ENCODE measurements around the gene PPP2R5C. TPM values are rescaled to one million over a fixed set of nuclear protein-coding genes. Genes with fewer than 3 reads are reported as not detected.
A peak's percentile ranks its signal among the peaks of the same experiment; 100 is the strongest.

PPP2R5C gene
- total RNA-seq, 1 experiment from 2014 or later = 301 TPM

DNA sequence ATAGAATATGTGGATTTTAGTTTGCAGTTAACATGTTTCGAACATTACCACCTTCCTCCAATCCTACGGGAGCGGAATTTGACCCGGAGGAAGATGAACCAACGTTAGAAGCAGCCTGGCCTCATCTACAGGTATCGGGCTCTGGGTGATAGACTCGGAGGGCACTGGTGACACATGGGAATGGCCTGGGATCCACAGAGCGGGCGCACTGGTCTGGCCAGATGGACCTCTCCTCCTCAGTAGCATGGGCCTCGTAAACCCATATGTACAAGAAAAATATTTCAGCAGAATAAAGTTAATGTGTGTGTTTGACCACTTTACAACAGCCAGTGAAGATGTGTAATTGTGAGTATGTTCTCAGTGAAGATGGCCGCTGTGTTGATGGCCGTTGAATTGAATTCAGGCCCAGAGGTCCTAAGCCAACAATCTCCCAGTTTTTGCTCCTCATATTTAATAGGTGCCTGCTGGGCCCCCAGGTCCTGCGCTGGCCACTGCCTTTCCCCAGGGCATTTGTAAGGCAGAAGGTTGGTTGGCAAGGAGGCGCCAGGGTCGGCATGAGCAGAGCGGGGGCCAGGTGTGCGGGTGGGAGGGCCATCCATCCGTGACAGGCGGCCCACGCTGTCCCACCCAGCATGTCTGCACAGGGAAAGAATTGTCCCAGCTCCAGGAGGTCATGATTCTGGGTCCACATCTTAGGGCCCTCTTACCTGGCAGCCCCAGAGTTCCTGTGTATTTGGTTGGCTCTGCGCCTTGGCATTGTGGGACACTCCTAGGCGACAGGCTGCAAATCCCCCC, 120.8 kb downstream of the PPP2R5C start:
- H3K27me3 ChIP-seq (ENCODE audit: low read length) = no peaks in the 10 kb centered on the region
- peaks cover 7% of the 10 kb centered on the region for H3K4me1 ChIP-seq (ENCODE audit: low read length)
- H3K4me3 ChIP-seq (ENCODE audit: low read length) = no peak overlapping the region
- no peak for DNase-seq
- H3K9ac ChIP-seq (ENCODE audit: low read length) = no peak overlapping the region
- H3K4me2 ChIP-seq (ENCODE audit: low read depth, low read length, poor library complexity, severe bottlenecking) = no peak overlapping the region
- H4K20me1 ChIP-seq (ENCODE audit: insufficient read depth, low read depth, low read length) = no peaks in the 10 kb centered on the region
- peaks cover 47% of the 10 kb centered on the region for H3K79me2 ChIP-seq (ENCODE audit: low read length)
- no peak overlapping the region for H2AFZ ChIP-seq (ENCODE audit: low read length)
- no peak overlapping the region for H3K27ac ChIP-seq (ENCODE audit: low read length)
- no peaks in the 10 kb centered on the region for H3K9me2 ChIP-seq (replicated peaks; ENCODE audit: insufficient read depth, low read length)
- no peaks in the 10 kb centered on the region for H3K9me3 ChIP-seq (ENCODE audit: low read length)
- peaks cover 47% of the 10 kb centered on the region for H3K36me3 ChIP-seq (ENCODE audit: insufficient read depth, low read length)

DNA sequence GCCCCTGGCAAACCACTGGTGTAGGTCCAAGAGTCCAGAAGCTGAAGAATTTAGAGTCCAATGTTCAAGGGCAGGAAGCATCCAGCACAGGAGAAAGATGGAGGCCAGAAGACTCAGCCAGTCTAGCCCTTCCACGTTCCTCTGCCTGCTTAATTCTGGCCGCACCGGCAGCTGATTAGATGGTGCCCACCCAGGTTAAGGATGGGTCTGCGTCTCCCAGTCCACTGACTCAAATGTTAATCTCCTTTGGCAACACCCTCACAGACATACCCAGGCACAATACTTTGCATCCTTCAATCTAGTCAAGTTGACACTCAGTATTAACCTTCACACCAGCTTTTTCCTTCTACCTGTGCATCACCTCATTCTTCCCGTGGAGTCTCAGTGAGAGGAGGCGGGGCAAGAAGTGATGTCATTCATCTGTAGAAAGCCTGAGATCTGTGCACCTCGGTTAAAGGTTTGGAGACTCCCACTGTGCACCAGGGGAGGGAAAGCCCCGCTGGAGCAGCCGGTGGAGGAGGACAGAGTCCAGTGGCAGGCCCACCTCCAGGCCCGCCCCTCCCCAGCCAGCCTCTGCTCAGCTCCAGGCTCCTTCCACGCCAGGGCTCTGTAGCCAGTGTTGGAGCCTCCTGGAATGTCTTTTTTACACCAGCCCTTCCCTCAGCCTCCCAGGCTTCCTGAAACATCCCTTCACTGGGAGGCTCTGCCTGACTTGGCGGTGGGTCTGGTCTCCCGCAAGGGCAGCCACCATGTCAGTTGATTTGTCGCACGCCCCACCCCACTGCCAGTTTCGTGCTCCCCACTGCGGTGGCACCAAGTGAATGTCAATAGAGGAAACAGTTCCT, 122.8 kb downstream of the PPP2R5C start:
- Histone ChIP-seq H3K9me3 (ENCODE audit: low read length) (no peaks in the 10 kb centered on the region), H3K4me1 (ENCODE audit: low read length) (no peaks in the 10 kb centered on the region), H4K20me1 (ENCODE audit: insufficient read depth, low read depth, low read length) (no peaks in the 10 kb centered on the region), H3K9ac (ENCODE audit: low read length) (no peak overlapping the region), H3K27me3 (ENCODE audit: low read length) (no peaks in the 10 kb centered on the region), H3K4me2 (ENCODE audit: low read depth, low read length, poor library complexity, severe bottlenecking) (no peak overlapping the region), H3K9me2 (replicated peaks; ENCODE audit: insufficient read depth, low read length) (no peaks in the 10 kb centered on the region), H3K79me2 (ENCODE audit: low read length) (peaks cover 27% of the 10 kb centered on the region), H2AFZ (ENCODE audit: low read length) (no peak overlapping the region), H3K4me3 (ENCODE audit: low read length) (no peak overlapping the region), H3K27ac (ENCODE audit: low read length) (no peak overlapping the region), H3K36me3 (ENCODE audit: insufficient read depth, low read length) (peaks cover 43% of the 10 kb centered on the region)
- no peak for DNase-seq

DNA sequence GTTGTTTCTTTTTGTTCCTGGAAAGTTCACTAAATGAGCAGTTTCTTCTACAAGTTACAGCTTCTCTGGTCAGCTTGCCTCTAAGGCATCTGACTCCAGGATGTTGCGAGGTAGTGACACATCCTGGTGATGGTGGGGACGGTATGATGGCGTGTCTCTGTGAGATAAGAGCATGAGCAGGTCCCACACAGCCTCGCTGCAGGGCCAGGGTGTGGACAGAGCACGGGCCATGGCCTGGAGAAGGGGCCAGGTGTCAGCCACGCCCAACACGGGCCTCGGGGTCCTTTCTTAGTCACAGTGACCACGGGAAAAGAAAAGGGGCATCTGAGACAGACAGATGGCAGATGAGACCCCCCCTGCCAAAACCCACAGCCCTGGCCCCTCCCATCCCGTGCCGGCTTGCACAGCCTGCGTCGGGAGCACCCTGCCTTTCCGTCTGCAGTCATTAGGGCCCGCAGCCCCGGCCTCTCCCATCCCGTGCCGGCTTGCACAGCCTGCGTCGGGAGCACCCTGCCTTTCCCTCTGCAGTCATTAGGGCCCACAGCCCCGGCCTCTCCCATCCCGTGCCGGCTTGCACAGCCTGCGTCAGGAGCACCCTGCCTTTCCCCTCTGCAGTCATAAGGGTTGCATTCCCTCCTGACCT, 123.5 kb downstream of the PPP2R5C start:
- no peaks in the 10 kb centered on the region for H3K9me3 ChIP-seq (ENCODE audit: low read length)
- H3K4me1 ChIP-seq (ENCODE audit: low read length) = no peaks in the 10 kb centered on the region
- no peaks in the 10 kb centered on the region for H3K27me3 ChIP-seq (ENCODE audit: low read length)
- peaks cover 43% of the 10 kb centered on the region for H3K36me3 ChIP-seq (ENCODE audit: insufficient read depth, low read length)
- no peaks in the 10 kb centered on the region for H3K9me2 ChIP-seq (replicated peaks; ENCODE audit: insufficient read depth, low read length)
- H2AFZ ChIP-seq (ENCODE audit: low read length) = no peak overlapping the region
- H4K20me1 ChIP-seq (ENCODE audit: insufficient read depth, low read depth, low read length) = no peaks in the 10 kb centered on the region
- no peak overlapping the region for H3K27ac ChIP-seq (ENCODE audit: low read length)
- H3K4me2 ChIP-seq (ENCODE audit: low read depth, low read length, poor library complexity, severe bottlenecking) = no peak overlapping the region
- no peak overlapping the region for H3K9ac ChIP-seq (ENCODE audit: low read length)
- peaks cover 20% of the 10 kb centered on the region for H3K79me2 ChIP-seq (ENCODE audit: low read length)
- no peak for DNase-seq
- H3K4me3 ChIP-seq (ENCODE audit: low read length) = no peak overlapping the region

DNA sequence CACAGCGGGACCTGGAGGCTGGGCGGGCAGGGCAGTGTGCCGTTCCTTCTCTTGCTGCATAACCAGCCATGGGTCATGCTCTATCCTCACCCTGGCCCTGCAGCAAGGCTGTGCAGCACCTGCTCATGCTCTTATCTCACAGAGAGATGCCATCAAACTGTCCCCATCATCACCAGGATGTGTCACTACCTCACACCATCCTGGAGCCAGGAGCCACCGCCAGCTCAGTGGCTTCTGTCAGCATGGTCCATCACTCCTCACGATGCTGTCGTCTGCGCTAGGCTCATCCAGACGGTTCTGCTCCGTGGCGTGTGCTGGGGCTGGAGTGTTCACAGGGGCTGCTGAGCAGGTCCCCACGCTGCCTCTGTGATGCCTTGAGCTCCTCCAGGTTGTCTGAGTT, 125.7 kb downstream of the PPP2R5C start:
- H3K4me1 ChIP-seq (ENCODE audit: low read length) = no peaks in the 10 kb centered on the region
- H3K9me3 ChIP-seq (ENCODE audit: low read length) = no peaks in the 10 kb centered on the region
- no peak for DNase-seq
- no peak overlapping the region for H3K27ac ChIP-seq (ENCODE audit: low read length)
- peaks cover 38% of the 10 kb centered on the region for H3K36me3 ChIP-seq (ENCODE audit: insufficient read depth, low read length)
- no peak overlapping the region for H3K9ac ChIP-seq (ENCODE audit: low read length)
- H4K20me1 ChIP-seq (ENCODE audit: insufficient read depth, low read depth, low read length) = no peaks in the 10 kb centered on the region
- no peaks in the 10 kb centered on the region for H3K27me3 ChIP-seq (ENCODE audit: low read length)
- H3K4me3 ChIP-seq (ENCODE audit: low read length) = no peak overlapping the region
- H3K79me2 ChIP-seq (ENCODE audit: low read length) = peaks cover under 1% of the 10 kb centered on the region; the same call in 1 of the 2 replicates
- H2AFZ ChIP-seq (ENCODE audit: low read length) = no peak overlapping the region
- H3K9me2 ChIP-seq (replicated peaks; ENCODE audit: insufficient read depth, low read length) = no peaks in the 10 kb centered on the region
- H3K4me2 ChIP-seq (ENCODE audit: low read depth, low read length, poor library complexity, severe bottlenecking) = no peak overlapping the region

DNA sequence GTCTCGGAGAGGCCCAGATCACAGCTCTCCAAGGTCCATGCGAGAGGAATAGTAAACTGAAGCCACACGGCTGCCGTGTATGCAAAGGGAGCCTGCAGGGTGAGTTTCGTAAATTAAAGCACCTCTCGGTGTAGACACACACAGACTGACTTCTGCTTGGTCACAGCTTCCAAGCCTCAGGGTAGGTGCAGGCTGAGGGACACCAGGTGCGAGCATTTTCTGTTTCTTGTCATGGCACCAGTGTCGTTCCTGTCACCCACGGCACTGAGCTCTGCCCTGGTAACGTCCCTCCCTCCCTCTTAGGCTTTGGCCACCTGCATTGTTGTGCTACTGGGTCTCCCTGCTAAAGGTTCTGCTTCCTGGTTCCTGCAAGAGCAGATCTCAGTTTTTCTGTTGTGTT, 126.7 kb downstream of the PPP2R5C start:
- H3K27ac ChIP-seq (ENCODE audit: low read length) = no peak overlapping the region
- H2AFZ ChIP-seq (ENCODE audit: low read length) = no peak overlapping the region
- H3K9me3 ChIP-seq (ENCODE audit: low read length) = no peaks in the 10 kb centered on the region
- no peak for DNase-seq
- H3K4me3 ChIP-seq (ENCODE audit: low read length) = no peak overlapping the region
- H3K9me2 ChIP-seq (replicated peaks; ENCODE audit: insufficient read depth, low read length) = no peaks in the 10 kb centered on the region
- H3K36me3 ChIP-seq (ENCODE audit: insufficient read depth, low read length) = peaks cover 33% of the 10 kb centered on the region
- no peaks in the 10 kb centered on the region for H3K79me2 ChIP-seq (ENCODE audit: low read length)
- no peaks in the 10 kb centered on the region for H3K27me3 ChIP-seq (ENCODE audit: low read length)
- H4K20me1 ChIP-seq (ENCODE audit: insufficient read depth, low read depth, low read length) = no peaks in the 10 kb centered on the region
- H3K9ac ChIP-seq (ENCODE audit: low read length) = no peak overlapping the region
- H3K4me2 ChIP-seq (ENCODE audit: low read depth, low read length, poor library complexity, severe bottlenecking) = no peak overlapping the region
- H3K4me1 ChIP-seq (ENCODE audit: low read length) = no peaks in the 10 kb centered on the region

DNA sequence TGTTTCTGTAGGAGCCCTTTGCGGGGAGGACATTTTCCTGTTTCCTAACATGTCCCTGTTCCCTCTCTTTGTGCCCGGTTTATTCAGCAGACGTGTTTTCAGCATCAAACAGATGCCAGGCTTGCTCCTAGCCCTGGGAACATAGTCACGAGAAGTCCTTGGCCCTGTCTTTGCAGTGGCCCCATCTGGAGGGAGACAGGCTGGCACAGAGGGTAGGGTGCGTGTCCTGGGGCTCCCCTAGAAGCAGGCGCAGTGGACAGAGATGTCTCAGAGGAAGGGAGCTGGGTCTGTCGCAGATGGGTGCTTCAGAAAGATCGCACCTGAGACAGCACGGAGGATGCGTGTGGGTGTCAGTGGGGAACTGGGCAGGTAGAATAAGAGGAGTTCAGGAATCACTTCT, 127.9 kb downstream of the PPP2R5C start:
- H3K9me3 ChIP-seq (ENCODE audit: low read length) = no peaks in the 10 kb centered on the region
- H3K27me3 ChIP-seq (ENCODE audit: low read length) = no peaks in the 10 kb centered on the region
- H3K27ac ChIP-seq (ENCODE audit: low read length) = no peak overlapping the region
- H3K4me2 ChIP-seq (ENCODE audit: low read depth, low read length, poor library complexity, severe bottlenecking) = no peak overlapping the region
- no peaks in the 10 kb centered on the region for H3K4me1 ChIP-seq (ENCODE audit: low read length)
- H2AFZ ChIP-seq (ENCODE audit: low read length) = no peak overlapping the region
- no peaks in the 10 kb centered on the region for H3K79me2 ChIP-seq (ENCODE audit: low read length)
- H3K4me3 ChIP-seq (ENCODE audit: low read length) = no peak overlapping the region
- H3K9me2 ChIP-seq (replicated peaks; ENCODE audit: insufficient read depth, low read length) = no peaks in the 10 kb centered on the region
- peaks cover 28% of the 10 kb centered on the region for H3K36me3 ChIP-seq (ENCODE audit: insufficient read depth, low read length)
- no peaks in the 10 kb centered on the region for H4K20me1 ChIP-seq (ENCODE audit: insufficient read depth, low read depth, low read length)
- no peak overlapping the region for H3K9ac ChIP-seq (ENCODE audit: low read length)
- DNase-seq = no peak

DNA sequence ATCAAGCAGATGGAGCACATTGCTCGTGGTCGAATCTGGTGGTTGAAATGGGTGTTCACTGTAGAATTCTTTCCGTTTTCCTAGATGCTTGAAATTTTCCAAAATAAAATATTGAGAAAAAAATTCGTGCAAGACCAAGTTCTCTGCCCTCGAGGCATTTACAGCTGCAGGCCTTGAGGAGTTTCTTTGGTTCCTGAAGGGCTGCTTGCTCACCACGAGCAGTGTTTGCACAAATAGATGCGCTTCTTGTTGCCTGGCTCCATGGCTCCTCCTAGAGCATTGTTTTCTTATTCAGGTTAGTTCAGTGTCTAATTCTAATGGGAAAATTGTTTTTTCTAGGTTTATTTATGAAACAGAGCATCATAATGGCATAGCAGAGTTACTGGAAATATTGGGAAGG, 128.4 kb downstream of the PPP2R5C start:
- Histone ChIP-seq H3K4me2 (ENCODE audit: low read depth, low read length, poor library complexity, severe bottlenecking) (no peak overlapping the region), H3K27me3 (ENCODE audit: low read length) (no peaks in the 10 kb centered on the region), H3K9ac (ENCODE audit: low read length) (no peak overlapping the region), H3K79me2 (ENCODE audit: low read length) (no peaks in the 10 kb centered on the region), H3K4me3 (ENCODE audit: low read length) (no peak overlapping the region), H3K9me2 (replicated peaks; ENCODE audit: insufficient read depth, low read length) (no peaks in the 10 kb centered on the region), H3K36me3 (ENCODE audit: insufficient read depth, low read length) (peaks cover 28% of the 10 kb centered on the region), H3K4me1 (ENCODE audit: low read length) (no peaks in the 10 kb centered on the region), H3K27ac (ENCODE audit: low read length) (no peak overlapping the region), H3K9me3 (ENCODE audit: low read length) (no peaks in the 10 kb centered on the region), H4K20me1 (ENCODE audit: insufficient read depth, low read depth, low read length) (no peaks in the 10 kb centered on the region), H2AFZ (ENCODE audit: low read length) (no peak overlapping the region)
- DNase-seq = peak; percentile 55

DNA sequence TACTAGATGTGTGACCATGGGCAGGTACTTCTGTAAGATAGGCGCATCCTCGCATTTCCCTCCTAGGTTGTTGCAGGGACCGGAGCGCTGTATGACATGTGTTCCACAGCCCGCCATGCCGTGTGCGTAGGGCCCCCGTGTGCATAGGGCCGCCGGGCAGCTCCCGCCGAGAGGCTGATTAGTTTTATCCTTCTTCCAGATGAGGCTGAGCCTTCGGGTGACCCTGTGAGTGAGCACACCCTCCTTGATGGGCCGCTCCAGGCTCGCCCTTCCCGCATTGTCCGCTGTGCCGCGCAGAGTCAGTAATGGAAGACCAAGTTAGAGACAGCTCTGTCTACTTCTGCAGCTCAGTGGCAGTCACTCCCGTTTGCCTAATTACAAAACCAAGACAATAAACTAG, 130.0 kb downstream of the PPP2R5C start:
- Histone ChIP-seq H2AFZ (ENCODE audit: low read length) (no peak overlapping the region), H3K9ac (ENCODE audit: low read length) (no peak overlapping the region), H3K27me3 (ENCODE audit: low read length) (no peaks in the 10 kb centered on the region), H3K4me3 (ENCODE audit: low read length) (no peak overlapping the region), H4K20me1 (ENCODE audit: insufficient read depth, low read depth, low read length) (no peaks in the 10 kb centered on the region), H3K4me2 (ENCODE audit: low read depth, low read length, poor library complexity, severe bottlenecking) (no peak overlapping the region), H3K27ac (ENCODE audit: low read length) (no peak overlapping the region), H3K9me2 (replicated peaks; ENCODE audit: insufficient read depth, low read length) (no peaks in the 10 kb centered on the region), H3K4me1 (ENCODE audit: low read length) (no peaks in the 10 kb centered on the region), H3K36me3 (ENCODE audit: insufficient read depth, low read length) (peaks cover 29% of the 10 kb centered on the region), H3K9me3 (ENCODE audit: low read length) (no peaks in the 10 kb centered on the region), H3K79me2 (ENCODE audit: low read length) (no peaks in the 10 kb centered on the region)
- no peak for DNase-seq
